GM18858 (cell line): Measurements from ENCODE around the gene KAT2B.

Experiments
- ATAC-seq: cut with Tn5 transposase; IDR thresholded peaks from one replicate; pipeline ENCODE4 v1.9.1; 2021; ENCODE audit not compliant: unreplicated experiment

KAT2B gene

DNA sequence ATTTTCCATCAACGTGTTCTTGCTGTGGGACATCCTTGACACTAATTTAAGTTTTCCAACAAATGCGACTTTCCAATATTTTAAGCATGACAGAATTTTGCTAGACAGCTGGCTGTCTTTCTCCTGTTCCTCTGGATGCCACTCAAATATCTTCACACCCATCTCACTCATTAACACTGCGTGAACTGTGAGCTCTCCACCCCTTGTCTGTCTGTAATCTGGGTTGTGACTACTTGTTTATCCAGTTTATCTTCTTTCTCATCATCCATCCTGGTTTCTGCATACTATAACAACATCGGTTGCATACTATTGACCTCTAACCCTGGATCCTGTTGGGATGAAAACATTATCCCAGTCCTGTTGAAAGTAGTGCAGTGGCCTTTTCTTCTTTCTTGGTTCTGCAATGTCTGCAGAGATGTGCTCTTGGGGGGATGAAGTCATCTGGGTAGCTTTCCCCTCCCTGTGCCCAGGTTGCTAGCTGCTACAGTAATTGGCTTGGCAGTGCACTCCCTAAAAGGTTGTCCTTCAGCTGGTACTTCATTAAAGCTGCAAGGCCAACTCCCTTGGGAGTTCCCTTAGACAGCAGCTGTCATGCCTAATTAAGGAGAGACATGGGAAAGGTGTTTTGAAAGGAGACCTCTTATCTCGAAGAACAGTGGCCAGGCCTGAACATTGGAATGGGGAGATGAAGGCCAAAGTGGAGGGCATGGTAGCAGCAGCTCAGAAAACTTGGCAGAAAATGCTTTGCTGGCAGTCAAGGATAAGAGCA is 24.7 kb downstream of the KAT2B start:
- no peak for ATAC-seq

DNA sequence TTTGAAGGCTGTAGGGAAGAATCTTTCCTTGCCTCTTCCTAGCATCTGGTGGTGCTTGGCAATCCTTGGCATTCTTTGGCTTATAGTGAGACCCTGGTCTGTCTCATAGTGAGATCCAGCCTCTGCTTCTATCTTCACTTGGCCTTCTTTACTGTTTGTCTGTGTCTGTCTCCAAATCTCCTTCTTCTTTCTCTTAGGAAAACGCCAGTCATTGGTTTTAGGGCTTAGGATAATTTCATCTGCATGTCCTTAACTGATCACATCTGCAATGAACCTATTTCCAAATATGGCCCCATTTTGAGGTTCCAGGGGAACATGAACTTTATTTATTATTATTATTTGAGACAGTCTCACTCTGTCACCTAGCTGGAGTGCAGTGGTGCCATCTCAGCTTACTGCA is 25.8 kb downstream of the KAT2B start:
- no peak for ATAC-seq

DNA sequence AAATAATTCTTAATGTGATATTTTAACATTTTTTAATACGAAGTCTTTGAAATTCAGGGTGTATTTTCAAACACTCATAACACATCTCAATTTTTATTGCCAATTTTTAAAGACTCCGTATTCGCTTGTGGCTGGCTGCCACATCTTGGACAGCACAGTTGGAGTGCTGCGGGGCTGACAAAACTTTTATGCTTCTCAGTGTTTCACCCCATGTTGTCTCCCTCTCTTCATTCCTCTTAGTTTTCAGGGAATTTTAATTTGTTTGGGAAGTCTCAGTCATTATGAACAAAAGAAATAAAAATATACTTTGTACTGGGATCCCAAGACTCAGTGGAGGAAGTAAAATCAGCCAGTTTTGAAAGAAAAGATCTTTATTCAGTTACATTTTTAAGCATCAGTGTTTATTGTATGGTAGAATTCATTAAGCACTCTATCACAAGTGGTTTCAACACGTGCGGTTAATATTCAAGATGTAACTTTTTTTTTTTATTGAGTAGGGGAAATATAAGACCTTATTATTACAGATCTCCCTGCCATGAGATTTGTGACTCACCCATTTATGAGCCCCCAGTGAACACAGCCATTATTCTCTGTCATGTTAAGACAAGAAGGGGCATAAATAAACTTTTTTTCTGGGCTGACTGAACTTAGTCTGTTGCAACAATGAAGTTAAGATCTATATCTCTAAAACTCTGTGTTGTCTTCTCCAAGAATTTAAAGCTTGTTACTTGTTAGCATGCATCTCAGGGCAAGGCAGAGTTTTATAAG is 26.8 kb downstream of the KAT2B start:
- ATAC-seq, result no peak

DNA sequence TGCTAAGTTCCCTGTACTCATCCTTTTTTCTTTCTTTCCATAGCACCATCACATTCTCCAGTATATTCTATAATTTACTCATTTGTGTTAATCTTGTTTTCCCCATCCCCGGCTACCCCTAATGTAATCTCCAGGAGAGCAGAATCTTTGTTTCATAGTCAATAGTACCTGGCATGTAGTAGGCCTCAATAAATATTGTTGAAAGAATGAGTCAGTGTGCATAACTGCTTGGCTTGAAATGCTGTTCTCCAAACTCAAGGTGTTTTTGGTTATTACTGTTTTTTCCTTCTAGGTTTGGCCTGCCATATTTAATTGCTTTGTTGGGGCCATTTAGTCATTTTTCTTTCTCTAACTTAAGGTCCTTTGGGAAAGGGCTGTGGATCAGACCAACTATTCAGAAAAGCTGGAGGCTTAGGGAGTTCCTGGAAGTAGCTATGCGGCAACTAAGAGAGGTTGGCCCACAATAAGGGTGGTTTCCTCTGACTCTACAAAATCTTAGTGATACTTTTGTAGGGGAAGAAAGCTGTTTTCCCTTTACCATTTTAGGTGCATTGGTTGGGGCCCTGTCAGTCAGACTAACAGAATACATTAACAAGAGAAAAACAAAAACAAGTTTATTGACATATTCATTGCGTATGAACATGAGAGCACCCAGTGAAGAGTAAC is 28.4 kb downstream of the KAT2B start:
- no peak for ATAC-seq

DNA sequence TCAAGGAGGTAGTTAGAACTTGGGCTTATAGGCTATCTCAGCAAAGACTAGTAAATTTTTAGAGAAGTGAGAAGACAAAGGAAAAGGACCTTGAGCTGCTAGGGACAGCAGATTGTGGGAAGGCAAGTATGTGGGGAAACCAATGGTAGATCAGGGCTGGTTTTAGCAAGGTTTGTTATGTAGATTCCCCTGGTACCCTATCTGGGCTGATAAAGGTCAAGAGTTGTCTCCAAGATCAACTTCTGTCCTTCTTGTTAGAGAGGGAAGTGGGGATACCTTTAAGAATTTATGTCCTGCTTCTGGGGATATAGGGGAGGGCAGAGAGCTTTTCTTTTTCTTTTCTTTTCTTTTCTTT is 28.9 kb downstream of the KAT2B start:
- no peak for ATAC-seq

DNA sequence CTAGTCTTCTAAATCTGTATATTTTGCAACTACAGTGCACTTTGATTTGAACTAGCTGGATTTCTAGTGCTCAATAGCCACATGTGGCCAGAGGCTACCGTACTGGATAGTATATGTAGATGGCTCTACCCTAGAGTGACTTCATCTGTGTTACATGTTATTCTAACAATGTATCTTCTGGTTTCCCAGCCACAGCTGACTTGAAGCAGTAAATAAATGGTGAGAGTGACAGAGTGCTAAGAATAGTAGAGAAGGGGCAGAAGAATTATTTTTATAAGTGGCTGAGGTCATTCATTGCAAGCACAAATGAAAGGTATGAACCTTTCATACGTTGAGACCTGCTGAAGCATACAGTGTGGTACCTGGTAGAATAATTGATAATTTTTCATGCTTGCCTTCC is 30.9 kb downstream of the KAT2B start:
- no peak for ATAC-seq

DNA sequence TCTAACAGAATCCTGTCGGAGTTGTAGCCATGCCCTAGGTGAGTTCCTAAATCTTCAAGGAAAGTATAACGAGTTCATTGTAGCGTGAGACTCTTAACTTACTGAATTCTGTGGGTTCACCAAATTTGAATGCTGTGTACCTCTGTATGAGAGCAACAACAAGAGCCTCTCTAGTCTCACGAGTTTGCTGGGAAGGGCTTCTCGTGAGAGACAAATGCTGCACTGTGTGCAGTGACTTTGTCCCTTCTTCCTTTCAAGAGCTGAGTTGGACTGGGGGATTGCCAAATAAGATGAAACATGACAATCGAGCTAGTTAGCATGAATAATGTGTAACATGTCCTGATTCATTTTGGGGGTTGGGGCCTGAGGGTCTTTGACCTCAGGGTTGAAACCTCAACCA is 32.2 kb downstream of the KAT2B start:
- ATAC-seq, result no peak

DNA sequence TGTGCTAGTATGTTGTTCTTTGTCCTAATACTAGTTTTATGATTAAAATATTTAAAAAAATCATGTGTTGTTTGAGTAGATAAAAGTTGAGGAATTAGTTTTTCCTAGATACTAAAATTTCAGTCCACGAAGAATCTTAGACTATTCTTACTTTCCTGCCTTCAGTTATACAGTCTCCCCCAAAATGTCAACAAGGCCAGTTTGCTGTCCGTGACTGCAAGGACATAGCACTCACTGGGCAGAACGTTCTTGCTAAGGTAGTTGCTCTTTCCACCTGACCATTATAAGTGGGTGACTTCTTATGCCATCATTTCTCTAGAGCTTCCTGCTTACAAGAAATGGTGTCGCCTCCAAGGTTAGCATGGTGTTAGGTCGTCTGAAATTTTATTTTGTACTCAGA is 32.8 kb downstream of the KAT2B start:
- no peak for ATAC-seq

DNA sequence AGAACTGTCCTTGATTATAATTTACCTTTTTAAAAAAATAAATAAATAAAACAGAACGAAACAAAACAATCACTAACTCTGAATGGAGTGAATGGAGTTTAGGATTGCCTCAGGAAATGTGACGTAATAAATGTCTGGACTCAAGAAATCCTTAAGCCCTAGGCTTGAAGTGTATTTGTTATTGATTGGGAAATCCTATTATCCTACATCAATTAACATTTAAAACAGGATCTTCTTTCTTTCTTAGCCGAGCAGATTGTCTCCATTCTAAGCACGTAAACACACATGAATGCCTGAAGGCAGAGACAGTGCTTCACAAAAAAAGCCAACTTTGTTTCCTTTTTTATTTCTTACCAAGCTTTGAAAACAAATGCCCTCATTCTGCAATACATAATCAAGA is 33.4 kb downstream of the KAT2B start:
- ATAC-seq, result no peak

DNA sequence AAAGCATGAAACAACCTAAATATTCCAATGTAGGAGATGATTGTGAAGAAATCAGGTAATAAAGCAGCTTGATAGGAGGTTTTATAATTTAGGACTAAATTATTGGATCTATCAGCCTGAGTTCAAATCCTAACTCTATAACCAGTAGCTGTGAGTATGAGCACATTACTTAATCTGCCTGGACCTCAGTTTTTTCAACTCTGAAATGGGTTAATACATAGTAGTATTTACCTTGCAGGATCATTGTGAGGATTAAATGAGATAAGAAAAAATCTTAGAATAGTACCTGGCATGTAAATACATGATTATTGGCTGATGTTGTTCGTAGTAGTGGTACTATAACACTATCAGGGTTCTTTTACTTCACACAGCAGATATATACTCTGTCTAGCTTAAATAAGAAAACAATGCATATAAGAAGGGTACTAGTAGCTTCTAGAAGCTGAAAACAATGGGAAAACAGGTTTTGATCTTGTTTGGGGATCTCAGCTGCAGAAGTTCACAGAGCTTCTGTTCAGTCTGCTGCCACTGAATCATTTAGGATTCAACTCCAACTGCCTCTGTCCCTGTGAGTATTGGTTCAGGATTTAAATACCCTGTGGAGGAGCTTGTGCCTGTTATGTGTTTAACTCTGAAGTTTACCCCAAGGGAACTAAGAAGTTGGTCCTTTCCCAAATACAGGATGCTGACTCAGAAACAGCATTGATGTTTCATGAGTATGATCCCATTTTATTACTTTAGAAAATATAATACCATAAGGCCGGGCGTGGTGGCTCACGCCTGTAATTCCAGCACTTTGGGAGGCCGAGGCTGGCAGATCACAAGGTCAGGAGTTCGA is 34.2 kb downstream of the KAT2B start:
- no peak for ATAC-seq

DNA sequence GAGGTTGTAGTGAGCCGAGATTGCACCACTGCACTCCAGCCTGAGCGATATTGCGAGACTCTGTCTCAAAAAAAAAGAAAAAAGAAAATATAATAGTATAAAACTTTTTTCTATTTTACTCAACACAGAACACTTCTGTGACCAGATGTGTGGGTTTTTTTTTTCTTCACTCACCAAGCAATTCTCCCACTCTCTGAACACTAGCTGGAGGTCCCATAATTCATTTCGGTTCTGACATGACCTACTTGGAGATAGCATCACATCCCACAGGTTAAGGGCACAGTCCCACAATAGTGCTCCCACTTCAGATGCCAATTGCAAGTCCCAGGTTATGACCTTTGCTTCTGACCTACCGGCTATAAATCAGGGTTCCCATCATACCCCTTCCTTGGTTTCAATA is 35.0 kb downstream of the KAT2B start:
- ATAC-seq, result no peak

DNA sequence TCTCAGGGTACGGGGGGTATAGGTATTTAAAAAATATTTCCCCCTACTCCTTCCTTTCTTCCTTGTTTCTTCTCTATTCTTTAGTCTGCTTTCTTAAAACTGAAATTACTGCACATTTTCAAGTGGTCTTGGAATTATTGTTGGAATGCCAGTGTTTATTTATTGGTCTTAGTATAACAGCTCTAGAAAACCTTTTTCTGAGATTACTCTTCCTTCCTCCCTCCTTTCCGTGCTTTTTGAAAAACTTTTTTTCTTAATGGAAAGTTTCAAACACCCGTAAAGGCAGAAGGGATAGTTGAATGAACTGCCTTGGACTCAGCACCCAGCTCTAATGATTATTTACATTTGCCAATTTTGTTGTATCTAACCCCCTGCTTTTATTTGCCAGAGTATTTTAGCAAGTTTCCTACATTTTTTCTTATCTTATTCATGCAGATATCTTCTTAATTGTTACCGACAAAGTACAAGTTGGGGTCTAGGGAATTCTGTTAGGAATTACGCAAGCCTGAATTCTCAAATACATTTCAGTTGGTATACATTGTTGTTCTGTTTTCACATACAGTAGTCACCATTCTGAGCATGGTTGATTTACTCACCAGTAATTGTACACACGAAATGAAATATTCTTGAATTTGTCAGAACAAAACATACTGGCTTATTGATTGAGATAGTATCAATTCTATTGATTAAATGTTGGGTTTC is 36.2 kb downstream of the KAT2B start:
- no peak for ATAC-seq

DNA sequence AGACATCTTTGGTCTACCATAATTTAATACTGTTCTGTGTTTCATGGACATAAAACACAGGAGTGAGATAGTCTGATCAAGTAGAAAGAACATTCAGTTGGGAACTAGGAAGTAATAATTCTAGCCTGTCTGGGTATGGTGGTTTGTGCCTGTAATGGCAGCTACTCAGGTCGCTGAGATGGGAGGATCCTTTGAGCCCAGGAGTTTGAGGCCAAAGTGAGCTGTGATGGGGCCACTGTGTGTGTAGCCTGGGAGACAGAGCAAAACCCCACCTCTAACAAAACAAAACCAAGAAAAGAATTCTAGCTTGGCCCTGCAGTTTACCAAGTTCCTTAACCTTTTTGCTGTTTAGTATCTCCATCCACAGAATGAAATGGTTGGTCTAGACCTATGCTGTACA is 36.8 kb downstream of the KAT2B start:
- ATAC-seq, result no peak

DNA sequence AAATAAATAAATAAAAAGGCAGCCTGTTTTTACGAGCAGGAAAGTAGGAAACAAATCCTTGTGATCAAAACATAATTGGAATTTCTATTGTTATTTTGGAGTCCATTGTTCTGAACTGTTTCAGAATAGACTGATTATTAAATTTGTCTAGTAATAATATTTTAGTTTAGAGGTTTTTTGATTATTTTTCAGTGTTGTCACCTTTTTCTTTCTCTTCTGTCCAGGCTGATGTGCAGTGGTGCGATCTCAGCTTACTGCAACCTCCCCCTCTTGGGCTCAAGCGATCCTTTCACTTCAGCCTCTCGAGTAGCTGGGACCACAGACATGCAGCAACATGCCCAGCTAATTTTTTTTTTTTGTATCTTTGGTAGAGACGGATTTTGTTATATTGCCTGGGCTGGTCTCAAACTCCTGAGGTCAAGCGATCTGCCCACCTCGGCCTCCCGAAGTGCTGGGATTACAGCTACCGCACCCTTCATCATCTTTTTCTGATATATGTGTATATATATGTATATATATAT is 38.0 kb downstream of the KAT2B start:
- no peak for ATAC-seq

DNA sequence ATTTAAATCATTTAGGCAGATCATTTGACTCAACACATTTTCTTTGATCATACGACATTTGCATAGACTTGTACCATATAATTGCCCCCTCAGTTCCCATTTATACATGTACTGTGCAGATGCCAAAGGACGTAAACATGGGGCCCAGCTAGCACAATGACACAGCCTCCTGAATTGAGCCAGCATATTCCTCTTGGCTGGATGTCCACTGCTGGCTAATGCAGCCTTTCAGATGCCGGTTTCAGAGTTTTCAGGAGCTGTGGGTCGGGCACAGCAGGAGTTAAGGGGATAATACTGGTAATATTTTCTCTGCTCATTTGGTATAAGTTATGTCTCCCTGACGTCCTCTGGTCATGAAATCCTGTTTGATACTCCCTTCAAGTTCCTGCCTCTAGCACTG is 39.4 kb downstream of the KAT2B start:
- ATAC-seq, result no peak

DNA sequence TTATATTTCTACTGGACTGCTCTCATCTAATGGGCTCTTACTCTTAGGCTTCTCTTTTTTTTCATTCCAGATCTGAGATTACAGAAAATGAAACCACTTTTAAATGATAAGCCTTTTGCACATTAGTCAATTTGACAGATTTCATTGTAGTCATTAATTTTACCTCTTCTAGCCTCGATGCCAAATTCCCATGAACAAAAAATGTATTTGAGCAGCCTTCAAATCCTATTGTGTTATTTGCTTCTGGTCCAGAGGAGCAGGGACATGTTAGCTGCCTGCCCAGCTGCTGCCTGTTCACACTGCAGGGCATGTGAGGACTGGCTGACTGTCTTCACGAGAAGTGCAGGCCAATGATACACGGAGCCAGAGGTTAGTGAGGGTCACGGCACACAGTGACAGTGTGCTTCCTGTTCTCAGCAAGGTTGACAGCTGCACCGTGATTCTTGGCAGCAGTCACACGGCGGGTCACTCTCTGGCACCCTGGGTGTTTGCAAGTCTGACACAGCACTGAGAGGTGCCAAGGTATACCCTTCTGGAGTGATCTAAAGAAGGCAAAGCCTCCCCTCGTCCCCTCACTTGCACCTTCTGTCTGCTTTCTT is 40.8 kb downstream of the KAT2B start:
- peak; percentile 92 for ATAC-seq

DNA sequence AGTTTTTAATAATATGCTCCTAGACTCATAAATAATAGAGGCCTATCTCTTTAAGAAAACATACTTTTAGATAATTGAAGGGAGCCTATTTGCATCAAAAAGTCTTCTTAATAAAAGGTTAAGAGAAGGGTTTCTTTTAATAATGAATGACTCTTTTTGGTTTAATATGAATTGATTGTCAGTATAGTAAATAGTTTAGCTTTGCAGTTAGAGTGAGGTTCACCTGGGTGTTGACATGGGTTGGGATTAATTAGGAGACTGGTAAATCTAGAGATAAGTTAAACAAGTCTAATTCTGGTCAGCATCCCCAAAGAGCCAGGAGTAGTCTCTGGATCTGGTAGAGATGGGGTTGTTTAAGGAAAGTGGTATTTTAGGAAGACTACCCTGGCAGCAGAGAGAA is 43.0 kb downstream of the KAT2B start:
- ATAC-seq, result no peak

DNA sequence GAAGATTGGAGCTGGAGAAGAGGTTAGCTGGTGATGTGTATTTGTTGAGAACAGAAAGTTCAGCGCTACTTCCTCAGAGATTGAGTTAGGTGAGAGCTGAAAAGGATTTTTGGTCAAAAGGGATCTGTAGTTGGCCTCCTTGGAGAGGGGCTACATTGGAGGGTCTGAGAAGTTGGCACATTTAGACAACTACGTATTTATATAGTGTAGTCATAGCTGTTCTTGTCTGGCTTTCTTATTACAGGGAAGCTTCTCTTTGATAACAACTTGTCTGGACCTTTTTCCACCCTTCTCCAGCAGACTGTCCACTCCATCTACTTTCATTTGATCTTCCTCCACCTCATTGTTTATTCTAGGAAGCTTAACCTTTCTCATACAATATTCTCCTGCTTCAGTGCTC is 43.7 kb downstream of the KAT2B start:
- ATAC-seq, result no peak

DNA sequence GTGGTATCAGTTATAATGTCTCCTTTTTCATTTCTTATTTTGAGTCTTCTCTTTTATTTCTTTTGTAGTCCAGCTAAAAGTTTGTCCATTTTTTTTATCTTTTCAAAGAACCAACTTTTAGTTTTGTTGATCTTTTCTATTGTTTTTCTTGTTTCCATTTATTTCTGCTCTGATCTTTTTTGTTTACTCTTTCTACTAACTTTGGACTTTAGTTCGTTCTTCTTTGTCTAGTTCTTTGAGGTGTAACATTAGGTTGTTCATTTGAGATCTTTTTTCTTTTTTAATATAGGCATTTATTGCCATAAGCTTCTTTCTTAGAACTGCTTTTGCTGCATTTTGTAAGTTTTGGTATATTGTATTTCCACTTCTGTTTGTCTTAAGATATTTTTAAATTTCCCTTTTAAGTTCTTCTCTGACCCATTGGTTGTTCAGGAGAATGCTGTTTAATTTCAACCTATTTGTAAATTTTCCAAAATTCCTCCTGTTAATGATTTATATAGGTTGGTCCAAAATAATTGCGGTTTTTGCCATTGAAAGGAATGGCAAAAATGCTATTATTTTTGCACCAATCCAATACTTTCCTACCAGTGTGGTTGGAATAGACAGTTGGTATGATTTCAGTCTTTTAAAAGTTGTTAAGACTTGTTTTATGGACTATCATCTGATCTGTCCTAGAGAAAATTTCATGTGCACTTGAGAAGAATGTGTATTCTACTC is 51.2 kb downstream of the KAT2B start:
- ATAC-seq, result no peak
